GM23338 (cell line): Measurements from ENCODE around the gene CARNS1. TPM values are rescaled to one million over a fixed set of nuclear protein-coding genes. Genes with fewer than 3 reads are reported as not detected.

Experiments
- ETS1 ChIP-seq: IDR thresholded peaks from 2 replicates; pipeline ENCODE4 v1.6.1; 2016; ENCODE audit warnings: antibody characterized with exemption
- JUNB ChIP-seq: IDR thresholded peaks from one replicate; pipeline ENCODE4 v1.6.1; 2016; ENCODE audit warnings: antibody characterized with exemption; ENCODE audit not compliant: unreplicated experiment
- STAT1 ChIP-seq: IDR thresholded peaks from one replicate; pipeline ENCODE4 v1.6.1; 2016; ENCODE audit warnings: antibody characterized with exemption; ENCODE audit not compliant: unreplicated experiment
- ZNF331 ChIP-seq: fragments of 250-450 bp; sonication (Bioruptor Pico); IDR thresholded peaks from 2 replicates; pipeline ENCODE4 v1.5.0; 2020; ENCODE audit warnings: low read depth, mild to moderate bottlenecking, moderate library complexity
- ZNF462 ChIP-seq: fragments of 250-450 bp; sonication (Bioruptor Pico); IDR thresholded peaks from 2 replicates; pipeline ENCODE4 v1.5.0; 2020; ENCODE audit warnings: mild to moderate bottlenecking, moderate library complexity
- polyA plus RNA-seq: library from polyadenylated mRNA; unstranded; fragments of >200 nt; fragmentation: Nextera tagmentation; extraction: Ambion mirVana; gene quantifications from 2 replicates; pipeline ENCODE4 v1.2.1, GENCODE V29; 2016
- total RNA-seq: library from RNA; depleted of rRNA; stranded (reverse); fragments of >200 nt; shearing (Covaris generic); gene quantifications from 2 replicates; pipeline ENCODE4 v1.2.3, GENCODE V29; 2014
- TF ChIP-seq, protein P1 (sequence below), 2 experiments: fragments of 200-600 bp in 1 of 2; sonication (generic) in 1 of 2; conservative IDR thresholded peaks; 2 replicates each; pipeline versions ENCODE4 v1.5.1 to v1.6.1; 2016 to 2017; ENCODE audit warnings: antibody characterized with exemption in 2 of 2, low read depth in 2 of 2, mild to moderate bottlenecking in 2 of 2, moderate library complexity in 1 of 2

The CARNS1 gene
- total and polyA plus RNA-seq, 2 experiments from 2014 or later = 0.52 to 0.76 TPM

GRCh38 chr11:67451658-67451976 lies 36.1 kb downstream of the CARNS1 start (continued):
- TF ChIP-seq ZNF462 (CRISPR knock-in tag) = no peak
- TF ChIP-seq, protein P1, sequence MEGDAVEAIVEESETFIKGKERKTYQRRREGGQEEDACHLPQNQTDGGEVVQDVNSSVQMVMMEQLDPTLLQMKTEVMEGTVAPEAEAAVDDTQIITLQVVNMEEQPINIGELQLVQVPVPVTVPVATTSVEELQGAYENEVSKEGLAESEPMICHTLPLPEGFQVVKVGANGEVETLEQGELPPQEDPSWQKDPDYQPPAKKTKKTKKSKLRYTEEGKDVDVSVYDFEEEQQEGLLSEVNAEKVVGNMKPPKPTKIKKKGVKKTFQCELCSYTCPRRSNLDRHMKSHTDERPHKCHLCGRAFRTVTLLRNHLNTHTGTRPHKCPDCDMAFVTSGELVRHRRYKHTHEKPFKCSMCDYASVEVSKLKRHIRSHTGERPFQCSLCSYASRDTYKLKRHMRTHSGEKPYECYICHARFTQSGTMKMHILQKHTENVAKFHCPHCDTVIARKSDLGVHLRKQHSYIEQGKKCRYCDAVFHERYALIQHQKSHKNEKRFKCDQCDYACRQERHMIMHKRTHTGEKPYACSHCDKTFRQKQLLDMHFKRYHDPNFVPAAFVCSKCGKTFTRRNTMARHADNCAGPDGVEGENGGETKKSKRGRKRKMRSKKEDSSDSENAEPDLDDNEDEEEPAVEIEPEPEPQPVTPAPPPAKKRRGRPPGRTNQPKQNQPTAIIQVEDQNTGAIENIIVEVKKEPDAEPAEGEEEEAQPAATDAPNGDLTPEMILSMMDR (conservative IDR thresholded peaks at IDR 0.05; ENCODE audit: low read depth in 2 of 2) = no peak
- TF ChIP-seq ZNF331 (CRISPR knock-in tag) = no peak
- TF ChIP-seq STAT1 = no peak
- no peak for TF ChIP-seq ETS1
- no peak for TF ChIP-seq JUNB
